PC-3 (cell line): ENCODE results near the gene KMT5C. TPM values are rescaled to one million over a fixed set of nuclear protein-coding genes. Genes with fewer than 3 reads are reported as not detected.

Experiments
- ATAC-seq: fragments of 200-7000 bp; cut with Tn5 transposase; 2 replicates; pipeline ENCODE4 v1.9.1; 2020; ENCODE audit warnings: mild to moderate bottlenecking, moderate library complexity
- BruUV-seq: library from RNA; stranded (reverse); fragments of 400-500 nt; replicated peaks from 2 replicates; lab custom pipeline; 2021; lab: Mats Ljungman, UMichigan
- CTCF ChIA-PET: fragments of 300-600 bp; sonication (Branson Sonifier 250); formaldehyde crosslinking; loops from one replicate; lab custom pipeline; 2022; ENCODE audit warnings: antibody characterized with exemption; lab: Charles Lee
- POLR2A ChIA-PET: fragments of 300-600 bp; sonication (Branson Sonifier 250); formaldehyde crosslinking; loops from one replicate; lab custom pipeline; 2022; ENCODE audit warnings: antibody characterized with exemption; ENCODE audit not compliant: unreplicated experiment; lab: Charles Lee
- DNase-seq: peaks from one replicate; pipeline ENCODE4 v3.0.0-alpha.2; 2015
- H2AFZ ChIP-seq: fragments of 300-600 bp; sonication (generic); 2 replicates; pipeline ENCODE4 v1.6.0; 2016; ENCODE audit warnings: antibody characterized with exemption, low read length
- H3F3A ChIP-seq: fragments of 300-600 bp; sonication (generic); one replicate; pipeline ENCODE4 v1.6.0; 2017; ENCODE audit warnings: antibody characterized with exemption, low read length, control low read depth, mild to moderate bottlenecking; ENCODE audit not compliant: unreplicated experiment
- H3K27ac ChIP-seq: fragments of 300-600 bp; sonication (generic); 2 replicates; pipeline ENCODE4 v1.5.1; 2016; ENCODE audit warnings: mild to moderate bottlenecking, low read length
- H3K27me3 ChIP-seq: fragments of 300-600 bp; sonication (generic); 2 replicates; pipeline ENCODE4 v1.6.1; 2016; ENCODE audit warnings: low read length, mixed read lengths
- H3K36me3 ChIP-seq: fragments of 300-600 bp; sonication (generic); 2 replicates; pipeline ENCODE4 v1.6.1; 2016; ENCODE audit warnings: low read depth, mixed run types, low read length, mixed read lengths
- H3K4me1 ChIP-seq: fragments of 300-600 bp; sonication (generic); 2 replicates; pipeline ENCODE4 v1.5.1; 2016; ENCODE audit warnings: low read length; ENCODE audit not compliant: insufficient read depth
- H3K4me2 ChIP-seq: fragments of 300-600 bp; sonication (generic); 2 replicates; pipeline ENCODE4 v1.6.0; 2016; ENCODE audit warnings: low read length
- H3K4me3 ChIP-seq: fragments of 300-600 bp; sonication (generic); 2 replicates; pipeline ENCODE4 v1.5.1; 2016; ENCODE audit warnings: mild to moderate bottlenecking, low read length, mixed read lengths
- H3K79me2 ChIP-seq: fragments of 300-600 bp; sonication (generic); 2 replicates; pipeline ENCODE4 v1.6.1; 2017; ENCODE audit warnings: low read length, mixed read lengths
- H3K9ac ChIP-seq: fragments of 300-600 bp; sonication (generic); 2 replicates; pipeline ENCODE4 v1.6.0; 2016; ENCODE audit warnings: mild to moderate bottlenecking, low read length
- H3K9me2 ChIP-seq: fragments of 300-600 bp; sonication (generic); replicated peaks from 2 replicates; pipeline ENCODE4 v1.6.1; 2016; ENCODE audit warnings: mixed run types, low read length, mixed read lengths
- H3K9me3 ChIP-seq: fragments of 300-600 bp; sonication (generic); 2 replicates; pipeline ENCODE4 v1.6.1; 2016; ENCODE audit warnings: low read length, mixed read lengths
- H4K20me1 ChIP-seq: fragments of 300-600 bp; sonication (generic); 2 replicates; pipeline ENCODE4 v1.6.1; 2016; ENCODE audit warnings: low read length, mixed read lengths
- EZH2 ChIP-seq: fragments of 300-600 bp; sonication (generic); IDR thresholded peaks from one replicate; pipeline ENCODE4 v1.6.1; 2017; ENCODE audit warnings: antibody characterized with exemption, mild to moderate bottlenecking, low read length; ENCODE audit not compliant: unreplicated experiment
- EZH2phosphoT487 ChIP-seq: fragments of 300-600 bp; sonication (generic); IDR thresholded peaks from 2 replicates; pipeline ENCODE4 v1.6.1; 2018; ENCODE audit warnings: mild to moderate bottlenecking, antibody characterized with exemption, low read length, borderline replicate concordance
- intact Hi-C: fragments of 100-400 bp; cut with micrococcal nuclease; formaldehyde crosslinking; loops from 2 replicates; pipeline ENCODE4 v1.9.0; 2023
- total RNA-seq: library from RNA; depleted of rRNA; stranded (reverse); fragments of >200 nt; gene quantifications from 2 replicates; pipeline ENCODE4 v1.2.3, GENCODE V29; 2014
- TF ChIP-seq, protein P1 (sequence below): fragments of 300-600 bp; sonication (generic); conservative IDR thresholded peaks from 2 replicates; pipeline ENCODE4 v1.5.1; 2017; ENCODE audit warnings: antibody characterized with exemption, low read depth, mild to moderate bottlenecking, low read length

KMT5C gene
- total RNA-seq, 1 experiment from 2014 or later = 21.9 TPM

GRCh38 chr19:55304279-55304978 is 35.2 kb upstream of the KMT5C start:
- Histone ChIP-seq H3K4me1 (peaks cover 7% of the 10 kb centered on the region; the same call in 1 of the 2 replicates), H3K4me2 (no peak overlapping the region), H3K9me2 (no peaks in the 10 kb centered on the region), H3K9ac (no peak overlapping the region), H4K20me1 (no peaks in the 10 kb centered on the region), H3K27ac (no peak overlapping the region), H3K4me3 (no peak overlapping the region), H3K27me3 (no peaks in the 10 kb centered on the region), H3F3A (no peaks in the 10 kb centered on the region), H3K9me3 (no peaks in the 10 kb centered on the region), H3K36me3 (no peaks in the 10 kb centered on the region), H2AFZ (no peak overlapping the region), H3K79me2 (no peaks in the 10 kb centered on the region)
- intact Hi-C loops = loop anchor here (5.0 kb wide), 1 partner anchor 68 kb away; the partner anchor contains the start of gene IL11
- peak; percentile 54 for DNase-seq
- TF ChIP-seq EZH2phosphoT487 = no peak
- TF ChIP-seq, protein P1, sequence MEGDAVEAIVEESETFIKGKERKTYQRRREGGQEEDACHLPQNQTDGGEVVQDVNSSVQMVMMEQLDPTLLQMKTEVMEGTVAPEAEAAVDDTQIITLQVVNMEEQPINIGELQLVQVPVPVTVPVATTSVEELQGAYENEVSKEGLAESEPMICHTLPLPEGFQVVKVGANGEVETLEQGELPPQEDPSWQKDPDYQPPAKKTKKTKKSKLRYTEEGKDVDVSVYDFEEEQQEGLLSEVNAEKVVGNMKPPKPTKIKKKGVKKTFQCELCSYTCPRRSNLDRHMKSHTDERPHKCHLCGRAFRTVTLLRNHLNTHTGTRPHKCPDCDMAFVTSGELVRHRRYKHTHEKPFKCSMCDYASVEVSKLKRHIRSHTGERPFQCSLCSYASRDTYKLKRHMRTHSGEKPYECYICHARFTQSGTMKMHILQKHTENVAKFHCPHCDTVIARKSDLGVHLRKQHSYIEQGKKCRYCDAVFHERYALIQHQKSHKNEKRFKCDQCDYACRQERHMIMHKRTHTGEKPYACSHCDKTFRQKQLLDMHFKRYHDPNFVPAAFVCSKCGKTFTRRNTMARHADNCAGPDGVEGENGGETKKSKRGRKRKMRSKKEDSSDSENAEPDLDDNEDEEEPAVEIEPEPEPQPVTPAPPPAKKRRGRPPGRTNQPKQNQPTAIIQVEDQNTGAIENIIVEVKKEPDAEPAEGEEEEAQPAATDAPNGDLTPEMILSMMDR = no peak
- TF ChIP-seq EZH2 = no peak
- CTCF ChIA-PET = no interaction called here
- ATAC-seq = peak; percentile 27; the same call in 1 of the 2 replicates
- POLR2A ChIA-PET = no interaction called here
- no TSS peak for BruUV-seq

- intact Hi-C loops = loop anchor here (5.0 kb wide), 1 partner anchor 67 kb away; the partner anchor contains the start of gene IL11
Observed at GRCh38 chr19:55304980-55305379, 34.7 kb upstream of the KMT5C start.

More at GRCh38 chr19:55304980-55305379, 34.7 kb upstream of the KMT5C start:
- Histone ChIP-seq H3K4me1 (peaks cover 7% of the 10 kb centered on the region; the same call in 1 of the 2 replicates), H3K9me3 (no peaks in the 10 kb centered on the region), H3K9ac (no peak overlapping the region), H3K9me2 (no peaks in the 10 kb centered on the region), H4K20me1 (no peaks in the 10 kb centered on the region), H2AFZ (no peak overlapping the region), H3K4me3 (no peak overlapping the region), H3K27me3 (no peaks in the 10 kb centered on the region), H3K4me2 (no peak overlapping the region), H3K79me2 (no peaks in the 10 kb centered on the region), H3K36me3 (no peaks in the 10 kb centered on the region), H3K27ac (no peak overlapping the region), H3F3A (no peaks in the 10 kb centered on the region)
- ChIA-PET CTCF (no interaction called here), POLR2A (no interaction called here)
- DNase-seq (no peak), ATAC-seq (no peak)
- no peak for TF ChIP-seq EZH2phosphoT487
- TF ChIP-seq, protein P1 = no peak
- BruUV-seq = no TSS peak
